Forelimb muscle (tissue), 1 donor: ENCODE results near the gene AKR1A1. TPM values are rescaled to one million over a fixed set of nuclear protein-coding genes. Genes with fewer than 3 reads are reported as not detected.
"Not testable (repeated sequence)": the region's sequence is repeated elsewhere in the genome, so short reads cannot be mapped to it uniquely, and the experiment has no call there.

Experiments used
- DNase-seq: peaks from one replicate; pipeline ENCODE4 v3.0.0-alpha.2; 2013; ENCODE audit warnings: low read depth
- polyA plus RNA-seq: library from polyadenylated mRNA; unstranded; fragments of 120-200 nt; gene quantifications from one replicate; pipeline ENCODE4 v1.2.1, GENCODE V29; 2013; ENCODE audit not compliant: insufficient read length

The AKR1A1 gene
- polyA plus RNA-seq, 1 donor: 73.4 TPM

DNA sequence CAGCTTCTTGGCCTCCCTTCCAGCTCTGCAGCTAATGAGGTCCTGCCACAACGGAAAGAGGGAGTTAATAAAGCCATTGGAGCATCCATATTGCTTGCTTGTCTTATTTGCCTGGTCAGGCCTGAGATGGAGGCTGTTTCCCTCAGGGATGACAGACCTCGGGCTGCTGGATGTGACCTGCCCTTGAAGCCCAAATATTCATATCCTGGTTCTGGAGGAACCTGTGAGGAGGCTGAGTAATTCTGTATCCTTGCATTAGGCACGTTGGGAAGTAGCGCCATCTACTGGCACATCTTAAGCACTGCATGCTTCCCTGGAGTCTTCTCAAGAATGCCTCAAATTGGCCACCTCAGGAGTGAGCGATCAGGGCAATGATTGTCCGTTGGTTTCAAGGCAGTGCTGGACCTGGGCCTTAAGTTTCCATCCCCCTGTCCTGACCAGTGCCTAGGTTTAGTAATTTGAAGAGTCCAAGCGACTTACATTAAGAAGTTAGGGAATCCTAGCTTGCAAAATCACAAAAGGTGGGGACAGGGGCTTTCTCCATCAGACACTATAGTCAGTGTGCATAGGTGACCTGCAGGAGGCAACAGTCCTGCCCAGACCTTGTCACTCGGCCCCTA lies 19.4 kb downstream of the AKR1A1 start:
- DNase-seq: no peak

DNA sequence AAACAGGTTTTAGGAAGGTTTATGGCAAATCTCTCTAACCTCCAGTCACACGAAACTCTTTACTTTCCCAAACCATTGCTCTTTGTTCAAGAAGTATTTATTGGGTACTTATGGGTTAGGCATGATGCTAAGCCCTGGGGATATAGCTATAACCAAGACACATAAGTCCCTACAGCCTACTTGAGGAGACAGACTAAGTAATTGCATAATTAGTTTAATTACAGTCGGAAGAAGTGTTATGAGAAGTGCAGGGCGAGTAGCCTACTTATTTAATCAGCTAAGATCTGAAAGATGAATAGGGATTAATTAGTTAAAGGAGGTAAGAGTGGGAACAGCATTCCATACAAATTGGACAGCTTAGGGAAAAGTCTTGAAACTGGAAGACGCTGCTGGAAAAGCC lies 20.0 kb downstream of the AKR1A1 start:
- no peak for DNase-seq

DNA sequence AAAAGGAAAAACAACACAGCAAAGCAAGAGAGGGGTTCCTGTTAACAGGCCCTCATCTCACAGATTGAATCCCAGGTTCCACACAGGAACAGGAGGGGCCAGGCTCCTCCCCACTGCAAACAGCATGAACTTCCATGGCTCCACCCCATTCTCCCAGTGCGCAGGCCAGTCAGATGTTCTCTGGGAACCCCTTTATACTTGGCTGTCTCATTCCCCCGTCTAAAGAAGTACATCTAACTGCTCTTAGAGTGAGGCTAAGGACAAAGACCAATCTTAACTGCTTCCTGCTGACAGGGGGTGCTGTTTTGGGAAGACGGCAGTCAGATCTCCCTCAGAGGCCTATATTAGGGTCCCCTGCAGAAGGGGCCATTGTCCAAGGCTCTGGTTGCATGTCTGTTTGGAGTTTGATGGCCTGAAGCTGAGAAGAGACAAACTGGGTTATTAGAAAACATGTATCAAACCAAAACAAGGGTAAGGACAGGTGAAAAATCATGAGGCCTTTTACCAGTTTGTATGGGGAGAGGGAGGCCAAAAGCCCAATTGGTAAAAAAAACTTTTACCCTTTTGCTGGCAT lies 22.7 kb downstream of the AKR1A1 start:
- no peak for DNase-seq

DNA sequence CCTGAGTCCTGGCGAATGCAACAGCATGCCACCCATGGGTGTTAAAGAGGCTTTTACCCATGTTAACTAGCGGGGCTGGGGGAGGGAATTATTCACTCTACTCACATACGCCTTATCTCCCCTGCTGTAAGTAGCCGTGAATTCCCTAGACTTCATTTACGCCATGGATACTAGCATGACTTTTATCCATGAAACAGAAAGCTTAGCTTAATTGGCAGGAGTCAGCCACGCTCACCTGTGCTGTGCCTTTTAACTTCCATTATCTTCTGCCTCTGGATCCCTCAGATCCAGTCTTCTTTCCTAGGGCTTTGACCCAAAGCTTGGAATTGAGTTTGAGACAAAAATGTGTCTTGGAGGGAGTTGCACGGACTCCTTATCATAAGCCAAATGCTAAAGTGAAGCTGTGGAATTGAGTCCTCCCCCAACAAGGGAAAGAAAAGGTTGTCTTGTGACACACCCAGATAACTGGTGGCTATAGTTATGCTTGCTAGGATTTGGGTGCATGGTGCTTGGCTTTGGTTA lies 23.5 kb downstream of the AKR1A1 start:
- DNase-seq: no peak

DNA sequence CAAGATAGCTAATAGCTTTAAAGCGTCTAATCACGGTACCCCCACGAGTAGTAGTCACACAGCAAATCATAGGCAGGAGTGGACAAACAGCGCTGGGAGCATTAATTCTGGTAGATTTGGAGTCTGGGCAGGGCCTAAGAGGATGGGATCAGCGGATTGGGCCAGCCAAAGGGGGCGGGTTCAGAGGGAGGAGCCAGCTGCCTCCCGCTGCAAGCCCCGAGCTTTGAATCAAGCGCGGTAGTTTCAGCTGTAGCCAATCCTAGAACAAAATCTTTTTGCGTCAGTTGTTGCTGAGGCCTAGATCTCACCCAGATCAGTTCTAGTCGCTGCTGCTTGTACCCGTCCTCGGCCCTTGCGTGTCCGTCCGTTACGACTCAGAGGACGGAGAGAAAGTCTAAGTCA lies 32.6 kb downstream of the AKR1A1 start:
- peak; percentile 96 for DNase-seq

DNA sequence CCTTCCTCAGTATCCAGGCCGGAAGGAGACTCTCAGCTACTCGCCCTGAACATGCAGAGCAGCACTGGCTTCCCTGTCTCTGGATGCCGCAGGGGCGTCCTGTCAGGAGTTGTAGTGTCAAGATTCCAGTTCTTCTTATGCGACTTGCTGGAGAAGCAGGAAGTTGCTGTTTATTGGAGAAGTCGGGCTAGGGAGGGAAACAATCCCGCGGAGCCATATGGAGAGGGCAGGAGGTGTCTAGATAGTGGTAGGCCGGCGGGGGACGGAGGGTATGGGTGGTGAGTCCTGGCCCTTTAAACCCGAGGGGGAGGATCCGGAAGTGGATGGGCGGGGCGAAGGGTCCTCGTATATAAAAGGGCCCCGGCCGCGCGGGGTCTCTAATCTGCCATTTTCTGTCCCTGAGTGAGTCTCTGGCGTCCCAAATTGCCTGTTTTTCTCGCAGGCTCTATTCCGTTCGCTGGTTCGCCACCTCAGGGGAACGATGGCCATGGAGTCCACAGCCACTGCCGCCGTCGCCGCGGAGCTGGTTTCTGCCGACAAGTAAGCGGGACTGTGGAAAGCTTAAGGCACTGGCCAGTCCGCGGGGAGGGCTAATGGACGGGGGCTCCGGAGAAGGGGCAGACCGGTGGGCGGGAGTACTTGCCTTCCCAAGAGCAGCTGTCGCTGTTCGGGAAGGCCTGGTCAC lies 33.2 kb downstream of the AKR1A1 start, which contains the start of gene NASP:
Gene NASP, plus strand, starts transcription at position 376 of the 685 bp plus-strand sequence. Its CDS starts 106 bp downstream, at position 482.
- no peak for DNase-seq

DNA sequence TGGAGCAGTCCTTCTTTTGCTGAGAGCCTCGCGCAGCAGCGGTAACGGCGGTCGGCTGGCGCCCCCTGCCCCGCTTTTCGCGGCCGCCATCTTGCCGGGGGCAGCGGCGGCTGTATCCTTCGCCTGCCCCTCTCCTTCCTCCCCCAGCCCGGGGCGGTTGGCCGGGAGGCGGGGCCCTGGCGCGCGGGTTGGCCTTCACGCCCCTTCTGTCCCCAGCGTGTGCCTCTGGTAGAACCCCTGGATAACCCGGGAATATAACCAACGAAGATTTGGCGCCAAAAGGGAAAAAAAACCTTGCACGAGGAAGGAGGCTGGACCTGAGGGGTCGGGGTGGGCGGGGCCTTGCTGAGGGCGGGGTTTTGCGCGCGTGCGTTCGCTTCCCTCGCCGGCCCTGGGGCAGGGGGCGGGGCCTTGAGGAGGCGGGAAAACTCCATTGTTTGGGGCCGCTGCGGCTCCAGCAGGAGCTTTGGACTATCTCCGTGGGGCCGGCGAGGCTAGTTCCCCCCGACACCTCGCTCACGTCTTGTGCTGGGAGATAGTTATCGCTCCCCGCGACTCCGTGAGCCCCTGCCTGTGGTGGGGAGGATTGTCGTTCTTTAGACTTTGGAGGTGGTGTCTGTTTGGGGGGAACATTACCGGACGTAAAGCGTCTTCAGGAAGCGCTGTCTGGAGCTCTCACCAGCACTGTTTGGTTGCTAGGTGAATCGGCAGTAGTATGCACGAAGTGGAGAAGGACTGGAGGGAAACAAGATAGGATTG lies 33.9 kb downstream of the AKR1A1 start:
- DNase-seq: no peak

DNA sequence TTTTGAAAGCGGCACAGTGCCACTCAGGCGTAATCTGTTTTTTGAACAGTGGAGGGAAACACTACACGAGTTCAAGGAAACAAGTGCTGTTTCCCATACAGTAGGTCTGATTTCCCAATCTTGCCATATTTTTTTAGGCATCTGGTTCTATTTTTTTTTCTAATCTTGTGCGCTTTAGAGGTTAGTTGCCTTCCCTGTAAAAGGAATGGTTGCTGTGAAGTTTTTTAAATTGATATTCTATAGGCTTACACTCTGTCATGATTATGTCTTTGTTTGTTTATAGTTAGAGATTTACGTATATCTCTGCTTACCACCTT lies 34.4 kb downstream of the AKR1A1 start:
- DNase-seq: no peak

DNA sequence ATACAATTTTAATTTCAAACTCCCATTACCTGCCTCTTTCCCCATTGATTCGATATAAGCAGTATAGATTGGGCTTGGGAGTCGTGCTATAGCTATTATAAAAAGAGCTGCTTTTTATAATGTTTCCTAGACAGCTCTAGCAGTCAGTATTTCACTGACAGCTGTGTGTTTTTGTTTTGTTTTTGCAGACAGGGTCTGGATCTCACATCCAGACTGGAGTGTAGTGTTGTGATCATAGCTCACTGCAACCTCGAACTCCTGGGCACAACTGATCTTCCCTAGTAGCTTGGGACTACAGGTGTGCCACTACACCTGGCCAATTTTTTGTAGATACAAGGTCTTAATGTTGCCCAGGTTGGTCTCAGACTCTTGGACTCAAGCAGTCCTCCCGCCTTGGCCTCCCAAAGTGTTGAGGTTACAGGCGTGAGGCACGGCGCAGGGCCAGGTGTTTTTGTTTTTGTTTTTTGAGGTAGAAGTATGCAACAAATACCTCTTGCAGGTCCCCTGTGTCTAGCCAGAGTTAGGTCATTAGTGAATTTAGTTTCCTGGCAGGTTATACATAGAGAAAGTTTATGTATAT lies 35.0 kb downstream of the AKR1A1 start:
- no peak for DNase-seq

DNA sequence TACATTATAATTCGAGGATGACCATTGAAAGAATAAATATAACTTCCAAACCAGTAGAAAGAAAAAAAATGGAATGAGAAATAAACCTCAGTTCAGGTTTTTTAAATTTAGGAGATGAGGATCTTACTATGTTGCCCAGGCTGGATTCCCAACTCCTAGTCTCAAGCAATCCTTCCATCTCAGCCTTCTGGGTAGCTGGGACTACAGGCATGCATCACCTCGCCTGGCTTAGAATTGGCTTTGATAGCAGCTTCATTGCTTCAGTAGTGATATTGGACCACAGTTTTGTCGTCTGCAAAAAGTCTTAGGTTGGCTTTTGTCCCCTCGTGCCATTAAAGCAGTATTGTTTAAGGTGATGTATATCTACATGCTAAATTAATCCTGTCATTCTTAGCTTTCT lies 36.1 kb downstream of the AKR1A1 start:
- no peak for DNase-seq

DNA sequence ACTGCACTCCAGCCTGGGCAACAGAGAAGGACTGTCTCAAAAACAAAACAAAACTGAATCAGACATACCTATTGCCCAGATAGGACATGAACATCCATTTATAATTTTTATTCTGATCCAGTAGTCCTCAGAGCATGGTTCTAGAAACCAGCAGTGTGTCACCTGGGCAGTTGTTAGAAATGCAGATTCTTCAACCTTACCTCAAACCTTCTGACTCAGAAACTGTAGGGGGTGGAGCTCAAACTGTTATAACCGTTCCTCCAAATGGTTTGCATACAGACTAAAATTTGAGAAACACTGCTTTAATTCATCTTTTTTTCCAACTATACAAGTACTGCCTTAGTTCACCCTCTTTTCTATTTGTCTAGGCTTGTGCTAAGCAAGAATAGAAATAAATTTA lies 39.2 kb downstream of the AKR1A1 start:
- DNase-seq: no peak

DNA sequence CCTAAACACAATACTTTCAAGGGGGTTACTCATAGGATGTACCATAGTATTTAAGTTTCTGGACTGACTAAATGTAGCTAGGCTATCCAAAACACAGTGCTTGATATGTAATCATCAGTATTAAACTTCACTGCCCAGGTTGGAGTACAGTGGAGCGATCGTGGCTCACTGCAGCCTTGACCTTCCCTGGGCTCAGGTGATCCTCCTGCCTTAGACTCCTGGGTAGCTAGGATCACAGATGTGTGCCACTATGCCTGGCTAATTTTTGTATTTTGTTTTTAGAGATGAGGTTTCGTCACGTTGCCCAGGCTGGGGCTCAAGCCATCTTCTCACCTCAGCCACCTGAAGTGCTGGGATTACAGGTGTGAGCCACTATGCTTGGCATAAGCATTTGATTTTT lies 43.8 kb downstream of the AKR1A1 start:
- DNase-seq: no peak

DNA sequence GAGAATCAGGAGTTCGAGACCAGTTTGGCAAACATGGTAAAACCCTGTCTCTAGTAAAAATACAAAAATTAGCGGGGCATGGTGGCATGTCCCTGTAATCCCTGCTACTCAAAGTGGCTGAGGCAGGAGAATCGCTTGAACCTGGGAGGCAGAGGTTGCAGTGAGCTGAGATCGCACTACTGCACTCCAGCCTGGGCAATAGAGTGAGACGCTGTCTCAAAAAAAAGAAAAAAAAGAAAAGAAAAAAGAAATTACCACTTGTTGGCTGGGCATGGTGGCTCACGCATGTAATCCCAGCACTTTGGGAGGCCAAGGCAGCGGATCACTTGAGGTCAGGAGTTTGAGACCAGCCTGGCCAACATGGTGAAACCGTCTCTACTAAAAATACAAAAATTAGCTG lies 46.1 kb downstream of the AKR1A1 start:
- DNase-seq: not testable (repeated sequence)

DNA sequence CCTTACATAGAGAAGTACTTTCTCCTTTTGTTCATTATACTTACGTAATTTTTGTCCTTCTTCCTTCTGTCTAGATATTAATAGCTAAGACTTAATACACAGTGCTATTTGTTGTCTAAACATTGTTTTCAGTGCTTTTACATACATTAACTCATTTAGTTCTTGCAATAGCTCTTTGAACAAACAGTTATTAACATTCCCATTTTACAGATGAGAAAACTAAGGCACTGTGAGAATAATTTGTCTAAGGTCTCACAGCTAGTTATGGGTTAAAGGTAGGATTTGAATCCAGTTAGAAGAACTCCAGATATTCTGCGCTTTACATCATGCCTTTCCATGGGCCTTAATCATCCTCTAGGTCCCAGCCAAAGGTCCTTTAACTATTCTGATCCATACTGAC lies 53.6 kb downstream of the AKR1A1 start:
- DNase-seq: no peak

DNA sequence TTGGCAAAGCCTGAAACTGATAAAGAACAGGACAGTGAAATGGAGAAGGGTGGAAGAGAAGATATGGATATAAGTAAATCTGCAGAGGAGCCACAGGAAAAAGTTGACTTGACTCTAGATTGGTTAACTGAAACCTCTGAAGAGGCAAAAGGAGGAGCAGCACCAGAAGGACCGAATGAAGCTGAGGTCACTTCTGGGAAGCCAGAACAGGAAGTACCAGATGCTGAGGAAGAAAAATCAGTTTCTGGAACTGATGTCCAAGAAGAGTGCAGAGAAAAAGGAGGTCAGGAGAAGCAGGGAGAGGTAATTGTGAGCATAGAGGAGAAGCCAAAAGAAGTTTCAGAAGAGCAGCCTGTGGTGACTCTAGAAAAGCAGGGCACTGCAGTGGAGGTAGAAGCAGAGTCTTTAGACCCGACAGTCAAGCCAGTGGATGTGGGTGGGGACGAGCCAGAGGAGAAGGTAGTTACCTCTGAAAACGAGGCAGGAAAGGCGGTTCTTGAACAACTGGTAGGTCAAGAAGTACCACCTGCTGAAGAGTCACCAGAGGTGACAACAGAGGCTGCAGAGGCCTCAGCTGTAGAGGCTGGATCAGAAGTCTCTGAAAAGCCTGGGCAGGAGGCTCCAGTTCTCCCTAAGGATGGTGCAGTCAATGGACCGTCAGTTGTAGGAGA lies 56.9 kb downstream of the AKR1A1 start:
- DNase-seq: no peak

DNA sequence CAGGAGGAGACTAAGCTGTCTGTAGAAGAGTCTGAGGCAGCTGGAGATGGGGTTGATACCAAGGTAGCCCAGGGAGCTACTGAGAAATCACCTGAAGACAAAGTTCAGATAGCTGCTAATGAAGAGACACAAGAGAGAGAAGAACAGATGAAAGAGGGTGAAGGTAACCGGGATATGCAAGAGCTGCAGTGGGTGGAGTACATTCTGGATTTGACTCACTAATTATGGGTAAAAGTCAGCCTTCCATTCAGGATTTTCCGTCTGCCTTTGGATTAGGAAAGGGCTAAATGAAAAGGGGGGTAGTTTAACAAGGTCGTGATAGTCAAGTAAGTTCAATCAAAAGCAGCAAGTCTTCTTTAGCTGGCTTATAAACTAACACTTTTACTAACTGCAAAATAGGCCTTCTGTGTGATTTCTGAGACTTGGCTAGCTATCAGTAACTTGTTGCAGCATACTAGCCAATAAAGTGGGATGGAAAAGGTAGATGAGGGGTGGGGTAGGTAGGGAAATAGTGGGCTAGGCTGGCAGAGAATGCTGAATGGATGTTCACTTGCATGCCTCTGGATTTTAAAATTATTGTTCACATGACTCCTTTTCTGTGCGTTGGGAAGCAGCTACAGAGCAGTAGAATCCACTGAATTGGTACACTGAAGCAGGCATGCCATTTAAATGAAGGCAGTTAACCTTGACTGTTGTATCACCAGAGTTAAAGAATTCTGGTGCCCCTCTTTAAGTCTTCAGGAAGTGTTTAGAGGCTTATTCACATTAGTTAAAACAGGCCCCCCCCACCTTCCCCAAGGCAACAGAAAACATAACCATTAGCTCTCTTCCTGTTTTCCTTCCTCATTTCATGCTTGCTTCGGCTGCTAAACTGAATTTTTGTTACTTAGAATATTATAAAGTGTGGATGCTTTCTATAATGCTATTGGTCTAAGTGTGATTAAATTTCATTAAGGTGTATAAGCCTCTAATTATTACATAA lies 57.8 kb downstream of the AKR1A1 start:
- no peak for DNase-seq

DNA sequence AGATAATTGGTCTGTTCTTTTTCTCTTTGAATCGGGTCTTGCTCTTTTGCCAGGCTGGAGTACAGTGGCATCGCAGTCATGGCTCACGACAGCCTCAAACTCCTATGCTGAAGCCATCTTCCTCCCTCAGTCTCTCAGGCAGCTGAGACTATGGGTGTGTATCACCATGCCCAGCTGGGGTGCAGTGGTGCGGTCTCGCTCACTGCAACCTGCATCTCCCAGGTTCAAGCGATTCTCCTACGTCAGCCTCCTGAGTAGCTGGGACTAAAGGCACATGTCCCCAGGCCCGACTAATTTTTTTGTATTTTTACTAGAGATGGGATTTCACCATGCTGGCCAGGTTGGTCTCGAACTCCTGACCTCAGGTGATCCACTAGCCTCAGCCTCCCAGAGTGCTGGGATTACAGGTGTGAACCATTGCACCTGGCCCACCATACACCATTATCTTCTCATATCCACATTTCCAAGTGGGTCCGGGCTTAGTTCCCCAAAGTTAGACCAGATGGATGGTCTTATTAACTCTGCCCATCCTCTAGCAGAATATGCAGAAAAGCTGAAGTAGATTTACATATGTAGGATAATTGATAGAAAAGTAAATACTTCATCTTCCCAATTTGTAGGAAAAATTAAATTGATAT lies 60.1 kb downstream of the AKR1A1 start:
- DNase-seq: no peak

DNA sequence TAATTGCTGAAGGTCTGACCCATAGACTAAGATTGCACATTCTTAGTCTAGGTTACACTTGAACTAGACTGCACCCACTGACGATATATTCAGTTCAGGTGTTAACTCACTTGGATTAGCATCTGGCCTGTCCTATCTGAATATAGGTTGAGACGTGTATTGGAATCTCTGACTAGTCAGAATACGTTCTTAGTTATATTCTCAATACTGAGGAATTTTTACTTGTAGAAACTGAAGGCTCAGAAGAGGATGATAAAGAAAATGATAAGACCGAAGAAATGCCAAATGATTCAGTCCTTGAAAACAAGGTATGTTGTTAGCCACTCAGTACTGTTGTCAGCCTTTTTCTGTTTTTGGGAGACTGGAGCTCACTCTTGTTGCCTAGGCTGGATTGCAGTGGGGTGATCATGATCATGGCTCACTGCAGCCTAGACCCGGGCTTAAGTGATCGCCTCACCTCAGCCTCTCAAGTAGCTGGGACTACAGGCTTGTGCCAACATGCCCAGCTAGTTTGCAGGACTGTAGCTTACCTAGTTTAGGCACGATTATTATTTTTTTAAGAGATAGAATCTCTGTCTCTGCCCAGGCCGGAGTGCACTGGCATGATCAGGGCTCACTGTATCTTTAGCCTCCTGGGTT lies 62.4 kb downstream of the AKR1A1 start:
- no peak for DNase-seq

DNA sequence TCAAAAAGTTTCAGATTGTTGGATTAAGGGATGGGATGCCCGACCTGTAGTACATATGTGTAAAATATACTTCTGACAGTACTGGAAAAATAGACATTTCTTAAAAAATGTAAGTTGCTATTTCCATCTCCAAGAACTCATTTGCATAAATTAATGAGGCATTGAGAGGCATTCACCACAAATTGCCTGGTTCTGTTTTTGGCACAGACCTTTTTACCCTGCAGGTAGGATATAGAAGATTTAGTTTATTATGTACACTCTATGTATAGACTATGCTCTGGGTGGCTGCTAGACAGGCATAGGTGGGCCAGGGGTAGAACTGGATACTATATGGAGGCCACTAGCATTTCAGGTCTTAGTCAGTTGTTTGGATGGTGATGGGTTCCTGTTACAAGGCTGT lies 65.3 kb downstream of the AKR1A1 start:
- DNase-seq: no peak
